NCI-H524 (cell line): ENCODE results near the gene MSH4.
A peak's percentile ranks its signal among the peaks of the same experiment; 100 is the strongest.
"Not testable (repeated sequence)": the region's sequence is repeated elsewhere in the genome, so short reads cannot be mapped to it uniquely, and the experiment has no call there.

Experiments
- DNase-seq, 2 experiments: peaks; one replicate each; lab custom pipeline; 2025; lab: John Stamatoyannopoulos, UW

The MSH4 gene

DNA sequence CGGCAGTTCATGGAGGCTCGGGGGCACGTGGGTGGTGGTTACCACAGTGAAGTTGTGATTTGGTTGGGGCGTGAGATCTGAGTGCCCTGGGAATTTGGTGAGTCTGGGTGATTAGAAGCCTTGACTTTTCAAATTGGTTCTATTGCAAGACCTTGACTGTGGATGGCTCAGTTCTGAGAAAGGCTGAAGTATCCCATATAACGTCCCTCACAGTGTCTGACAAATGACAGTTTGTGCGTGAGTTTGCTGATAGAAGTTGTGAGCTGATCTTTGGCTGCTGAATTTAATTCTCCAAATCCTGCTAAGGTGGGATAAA lies 549 bp downstream of the MSH4 start:
- DNase-seq = no peak

DNA sequence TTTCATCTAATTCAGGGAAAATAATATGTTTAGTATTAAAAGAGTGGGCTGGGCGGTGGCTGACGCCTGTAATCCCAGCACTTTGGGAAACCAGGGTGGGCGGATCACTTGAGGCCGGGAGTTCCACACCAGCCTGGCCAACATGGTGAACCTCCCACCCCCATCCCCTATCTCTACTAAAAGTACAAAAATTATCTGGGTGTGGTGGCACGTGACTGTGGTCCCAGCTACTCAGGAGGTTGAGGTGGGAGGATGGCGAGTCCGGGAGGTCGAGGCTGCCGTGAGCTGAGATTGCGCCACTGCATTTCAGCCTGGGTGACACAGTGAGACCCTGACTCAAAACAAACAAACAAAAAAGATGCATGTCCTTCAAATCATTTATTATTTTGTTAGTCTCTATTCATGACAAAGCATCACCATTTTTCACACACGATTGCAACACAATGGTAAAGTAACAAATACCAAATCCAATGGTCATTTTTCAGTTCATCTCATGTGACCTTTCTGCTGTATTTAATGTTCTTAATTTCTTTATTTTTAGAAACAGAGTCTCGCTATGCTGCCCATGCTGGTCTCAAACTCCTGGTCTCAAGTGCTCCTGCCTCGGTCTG lies 1.0 kb downstream of the MSH4 start:
- no peak for DNase-seq

DNA sequence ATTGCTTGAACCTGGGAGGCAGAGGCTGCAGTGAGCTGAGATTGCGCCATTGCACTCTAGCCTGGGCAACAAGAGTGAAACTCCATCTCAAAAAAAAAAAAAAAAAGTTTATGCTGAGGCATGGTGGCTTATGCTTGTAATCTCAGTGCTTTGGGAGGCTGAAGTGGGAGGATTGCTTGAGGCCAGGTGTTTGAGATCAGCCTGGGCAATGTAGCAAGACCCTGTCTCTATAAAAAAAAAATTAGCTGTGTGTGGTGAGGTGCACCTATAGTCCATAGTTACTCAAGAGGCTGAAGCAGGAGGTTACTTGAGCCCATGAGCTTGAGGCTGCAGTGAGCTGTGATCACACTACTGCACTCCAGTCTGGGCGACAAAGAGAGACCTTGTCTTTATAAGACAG lies 4.8 kb downstream of the MSH4 start:
- not testable (repeated sequence) for DNase-seq

DNA sequence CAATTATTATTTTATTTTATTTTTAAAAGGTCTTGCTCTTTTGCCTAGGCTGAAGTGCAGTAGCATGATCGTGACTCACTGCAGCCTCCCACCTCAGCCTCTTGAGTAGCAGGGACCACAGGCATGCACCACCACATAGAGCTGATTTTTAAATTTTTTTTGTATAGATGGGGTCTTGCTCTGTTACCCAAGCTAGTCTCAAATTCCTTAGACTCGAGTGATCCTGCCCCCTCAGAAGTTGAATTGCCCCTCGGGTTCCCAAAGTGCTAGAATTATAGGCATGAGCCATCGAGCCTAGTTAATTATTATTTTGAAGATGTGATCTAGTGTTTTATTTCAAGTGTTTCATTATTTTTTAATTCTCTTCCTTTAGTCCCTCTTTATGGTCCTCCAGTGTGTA lies 12.2 kb downstream of the MSH4 start:
- DNase-seq = no peak

DNA sequence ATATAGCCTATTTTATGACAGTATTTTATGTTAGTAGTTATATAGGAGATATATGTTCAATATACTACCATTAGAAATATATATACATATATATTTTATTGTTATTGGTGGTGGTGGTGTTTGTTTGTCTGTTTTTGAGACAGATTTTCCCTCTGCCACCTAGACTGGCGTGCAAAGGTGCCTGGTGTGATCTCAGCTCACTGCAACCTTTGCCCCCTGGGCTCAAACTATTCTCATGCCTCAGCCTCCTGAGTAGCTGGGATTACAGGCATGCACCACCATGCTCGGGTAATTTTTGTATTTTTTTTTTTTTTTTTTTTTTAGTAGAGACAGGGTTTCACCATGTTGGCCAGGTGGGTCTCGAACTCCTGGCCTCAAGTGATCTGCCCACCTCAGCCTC lies 13.4 kb downstream of the MSH4 start:
- not testable (repeated sequence) for DNase-seq

DNA sequence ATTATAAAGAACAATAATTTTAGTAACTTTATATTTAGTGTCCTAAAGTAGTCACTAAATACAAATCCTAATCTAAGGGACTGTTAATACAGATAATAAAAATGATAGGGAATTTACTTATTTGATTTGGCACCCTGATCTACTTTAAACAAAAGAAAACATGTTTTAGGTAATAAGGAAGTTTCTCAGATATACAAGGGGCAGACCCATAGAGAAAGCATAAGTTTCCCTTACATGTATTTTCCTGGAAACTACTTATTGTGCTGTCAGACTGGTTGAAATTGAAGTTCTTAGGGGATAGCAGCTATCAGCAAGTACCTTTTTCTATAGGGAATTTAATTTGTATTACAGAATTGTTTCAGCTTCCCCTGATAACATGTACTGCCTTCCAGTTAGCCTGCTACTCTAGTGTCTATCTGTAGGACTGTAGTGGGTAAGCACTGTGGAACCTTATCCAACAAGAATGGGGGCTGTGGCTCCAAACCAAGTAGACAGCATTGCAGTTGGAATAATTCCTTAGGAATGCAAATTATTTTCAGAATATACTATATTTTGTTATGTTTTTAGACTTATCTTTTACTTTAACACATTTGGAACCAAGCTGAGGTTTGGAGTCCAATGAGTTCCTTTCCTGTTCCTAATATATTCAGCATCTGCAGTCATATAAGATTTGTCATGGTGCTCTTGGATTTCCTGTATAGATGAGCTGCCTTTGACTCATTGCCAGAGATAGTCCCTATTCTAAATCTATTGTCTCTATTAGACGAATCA lies 14.7 kb downstream of the MSH4 start:
- DNase-seq = no peak

DNA sequence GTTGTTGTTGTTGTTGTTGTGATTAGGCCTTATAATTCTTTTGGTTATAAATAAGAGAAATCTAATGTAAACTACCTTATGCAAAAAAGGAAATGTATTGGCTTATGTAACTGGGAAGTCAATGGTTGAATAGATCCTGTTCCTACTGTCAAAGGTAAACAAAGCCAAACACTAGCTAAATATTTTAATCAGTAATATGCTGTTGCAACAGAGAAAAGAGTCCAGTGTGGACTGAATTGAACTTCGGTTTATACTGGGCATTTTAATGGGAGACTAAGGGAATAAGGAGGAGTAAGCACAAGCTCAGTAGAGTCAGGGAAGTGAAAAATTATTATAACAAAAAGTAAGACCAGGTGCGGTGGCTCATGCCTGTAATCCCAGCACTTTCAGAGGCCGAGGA lies 15.4 kb downstream of the MSH4 start:
- no peak for DNase-seq

DNA sequence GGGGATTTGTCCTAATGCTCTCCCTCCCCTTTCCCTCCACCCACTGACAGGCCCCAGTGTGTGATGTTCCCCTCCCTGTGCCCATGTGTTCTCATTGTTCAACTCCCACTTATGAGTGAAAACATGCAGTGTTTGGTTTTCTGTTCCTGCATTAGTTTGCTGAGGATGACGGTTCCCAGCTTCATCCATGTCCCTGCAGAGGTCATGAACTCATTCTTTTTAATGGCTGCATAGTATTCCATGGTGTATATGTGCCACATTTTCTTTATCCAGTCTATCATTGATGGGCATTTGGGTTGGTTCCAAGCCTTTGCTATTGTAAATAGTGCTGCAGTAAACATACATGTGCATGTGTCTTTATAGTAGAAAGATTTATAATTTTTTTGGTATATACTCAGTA lies 26.9 kb downstream of the MSH4 start:
- not testable (repeated sequence) for DNase-seq

DNA sequence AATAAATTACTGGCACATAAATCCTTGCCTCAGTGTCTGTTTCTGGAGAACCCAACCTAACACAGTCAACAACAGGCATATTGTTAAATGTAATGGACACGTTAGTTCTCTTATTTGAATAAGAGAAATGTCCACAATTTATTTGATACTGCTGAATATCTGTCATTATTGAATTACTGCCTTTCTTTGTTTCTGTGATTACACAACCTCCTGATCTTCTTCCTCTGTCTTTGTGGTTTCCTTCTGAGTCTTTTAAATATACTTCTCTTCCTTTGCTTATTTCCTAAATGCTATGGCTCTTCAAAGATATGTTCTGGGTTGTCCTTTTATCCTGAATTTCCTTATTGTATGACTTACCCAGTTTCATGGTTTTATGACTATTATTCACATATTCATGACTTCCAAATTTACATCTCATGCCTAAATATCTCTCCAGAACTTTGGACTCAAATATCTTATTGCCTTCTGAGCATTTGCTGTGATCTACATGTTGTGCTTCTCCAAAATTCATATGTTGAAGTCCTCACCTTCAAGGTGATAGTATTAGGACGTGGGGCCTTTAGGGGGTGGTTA lies 39.9 kb downstream of the MSH4 start:
- DNase-seq = no peak

DNA sequence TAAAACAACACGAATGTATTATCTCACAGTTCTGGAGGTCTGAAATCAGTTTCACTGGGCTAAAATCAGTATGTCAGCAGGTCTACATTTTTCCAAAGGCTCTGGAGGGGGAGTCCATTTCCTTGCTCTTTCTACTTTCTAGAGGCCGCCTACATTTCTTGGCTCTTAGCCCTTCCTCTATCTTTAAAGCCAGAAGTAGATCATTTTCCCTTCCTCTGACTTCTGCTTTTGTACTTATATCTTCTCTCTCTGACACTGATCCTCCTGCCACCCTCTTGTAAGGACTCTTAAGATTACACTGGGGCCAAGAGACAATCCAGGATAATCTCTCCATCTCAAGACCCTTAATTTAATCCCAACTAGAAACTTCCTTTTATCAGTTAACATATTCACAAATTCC lies 41.4 kb downstream of the MSH4 start:
- no peak for DNase-seq

DNA sequence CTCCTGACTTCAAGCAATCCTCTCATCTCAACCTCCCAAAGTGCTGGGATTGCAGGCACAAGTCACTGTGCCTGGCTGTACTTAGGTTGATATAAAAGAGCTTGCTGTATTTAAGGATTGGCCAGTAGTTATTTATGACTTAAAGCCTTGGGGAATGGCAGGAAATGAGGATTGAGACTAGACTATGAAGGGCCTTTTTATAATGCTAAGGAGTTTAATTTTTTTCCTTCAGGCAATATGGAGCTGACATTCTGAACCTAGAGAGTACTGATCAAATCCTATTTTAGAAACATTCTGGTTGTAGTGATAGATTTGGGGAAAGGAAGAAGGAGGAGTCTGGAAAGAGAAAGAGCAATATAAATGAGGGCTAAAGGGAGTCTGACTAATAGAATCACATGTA lies 44.7 kb downstream of the MSH4 start:
- DNase-seq = no peak

DNA sequence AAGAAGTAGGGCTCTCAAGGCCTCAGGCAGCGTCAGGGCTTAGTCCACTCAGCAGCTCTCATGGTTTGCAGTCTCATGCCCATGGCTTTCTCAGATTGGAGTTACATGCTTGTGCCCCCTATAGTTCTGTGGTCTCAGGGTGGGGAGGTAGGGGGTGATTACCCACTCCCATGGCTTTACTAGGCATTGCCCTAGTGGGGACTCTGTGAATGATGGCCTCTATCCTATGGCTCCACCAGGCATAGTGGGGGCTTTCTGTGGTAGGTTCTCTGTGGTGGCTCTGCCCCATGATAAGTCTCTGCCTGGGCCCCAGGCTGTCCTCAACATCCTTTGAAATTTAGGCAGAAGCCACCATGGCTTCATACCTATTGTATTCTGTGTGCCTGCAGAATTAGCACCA lies 48.9 kb downstream of the MSH4 start:
- no peak for DNase-seq

DNA sequence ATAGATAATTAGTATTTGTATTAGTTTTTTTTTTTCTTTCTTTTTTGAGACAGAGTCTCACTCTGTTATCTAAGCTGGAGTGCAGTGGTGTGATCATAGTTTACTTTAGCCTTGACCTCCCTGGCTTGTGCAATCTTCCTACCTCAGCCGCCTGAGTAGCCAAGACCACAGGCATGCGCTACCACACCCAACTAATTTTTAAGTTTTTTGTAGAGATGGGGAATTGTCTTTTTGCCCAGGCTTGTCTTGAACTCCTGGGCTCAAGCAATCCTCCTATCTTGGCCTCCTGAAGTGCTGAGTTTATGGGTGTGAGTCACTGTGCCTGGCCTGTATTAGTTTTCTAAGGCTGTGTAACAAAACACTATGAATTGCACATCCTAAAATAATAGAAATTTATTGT lies 58.3 kb downstream of the MSH4 start:
- no peak for DNase-seq

DNA sequence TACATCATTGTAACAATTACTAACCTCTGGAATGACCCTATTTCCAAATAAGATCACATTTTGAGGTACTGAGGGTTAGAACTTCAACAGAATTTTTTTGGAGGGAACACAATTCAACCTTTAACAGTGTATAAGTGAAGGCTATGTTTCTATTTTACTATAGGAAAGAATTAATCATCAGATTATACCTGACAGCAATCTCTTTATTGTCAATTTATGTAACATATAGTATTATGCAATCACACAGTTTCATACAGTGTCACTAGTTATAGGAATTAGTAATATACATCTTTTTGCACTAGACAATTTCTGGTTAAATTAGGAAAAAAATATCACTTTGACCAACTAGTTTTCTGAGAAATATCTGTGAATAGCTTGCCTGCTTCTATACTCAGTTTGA lies 59.1 kb downstream of the MSH4 start:
- no peak for DNase-seq

DNA sequence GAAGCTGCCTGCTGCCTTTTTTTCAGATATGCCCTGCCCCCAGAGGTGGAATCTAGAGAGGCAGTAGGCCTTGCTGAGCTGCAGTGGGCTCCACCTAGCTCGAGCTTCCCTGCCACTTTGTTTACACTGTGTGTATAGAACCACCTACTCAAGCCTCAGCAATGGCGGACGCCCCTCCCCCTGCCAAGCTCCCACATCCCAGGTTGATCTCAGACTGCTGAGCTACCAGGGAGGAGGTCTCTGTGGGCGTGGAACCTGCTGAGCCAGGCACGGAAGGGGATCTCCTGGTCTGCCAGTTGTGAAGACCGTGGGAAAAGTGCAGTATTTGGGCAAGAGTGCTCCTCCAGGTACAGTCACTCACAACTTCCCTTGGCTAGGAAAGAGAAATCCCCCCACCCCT lies 65.1 kb downstream of the MSH4 start:
- DNase-seq = no peak

DNA sequence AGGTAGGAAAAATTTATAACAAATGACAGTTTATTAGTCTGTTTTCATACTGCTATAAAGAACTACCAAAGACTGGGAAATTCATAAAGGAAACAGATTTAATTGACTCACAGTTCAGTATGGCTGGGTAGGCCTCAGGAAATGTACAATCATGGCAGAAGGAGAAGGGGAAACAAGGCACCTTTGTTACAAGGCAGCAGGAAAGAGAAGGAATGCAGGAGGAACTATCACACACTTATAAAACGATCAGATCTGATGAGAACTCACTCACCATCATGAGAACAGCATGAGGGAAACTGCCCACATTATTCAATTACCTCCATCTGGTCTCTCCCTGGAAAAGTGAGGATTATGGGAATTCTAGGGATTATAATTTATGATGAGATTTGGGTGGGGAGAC lies 74.3 kb downstream of the MSH4 start:
- DNase-seq = peak in 1 of 2 experiments; percentile 33

DNA sequence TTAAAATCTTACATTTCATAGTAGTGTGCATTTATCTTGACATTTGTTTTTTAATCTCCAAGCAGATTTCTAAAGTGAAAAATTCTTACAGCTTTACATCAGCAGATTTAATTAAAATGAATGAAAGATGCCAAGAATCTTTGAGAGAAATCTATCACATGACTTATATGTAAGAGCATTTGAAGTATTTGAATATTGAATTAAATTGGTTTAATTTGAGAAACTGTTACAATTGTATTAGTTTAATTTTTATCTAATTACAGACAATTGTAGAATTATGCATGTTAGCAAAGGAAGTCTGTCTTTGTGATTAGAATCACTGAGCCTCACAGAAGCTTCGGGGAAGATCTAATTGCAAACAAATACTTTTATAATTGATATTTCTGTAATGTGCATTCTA lies 83.3 kb downstream of the MSH4 start:
- DNase-seq = no peak

DNA sequence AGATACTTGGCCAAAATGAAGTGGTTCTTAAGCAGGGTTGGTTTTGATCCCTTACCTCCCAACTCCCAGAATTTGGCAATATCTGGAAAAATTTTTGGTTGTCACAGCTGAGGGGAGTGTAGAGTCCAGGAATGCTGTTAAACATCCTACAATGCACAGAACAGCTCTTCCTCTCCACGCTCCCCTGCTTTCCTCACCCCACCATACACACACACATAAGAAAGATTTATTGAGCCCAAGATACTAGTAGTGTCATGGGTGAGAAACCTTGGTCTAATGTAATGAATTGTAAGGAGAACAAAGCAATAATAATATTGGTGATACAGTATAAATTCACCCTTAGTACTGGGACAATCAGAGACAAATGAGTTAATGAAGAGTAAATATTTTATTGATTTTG lies 87.8 kb downstream of the MSH4 start:
- DNase-seq = no peak

DNA sequence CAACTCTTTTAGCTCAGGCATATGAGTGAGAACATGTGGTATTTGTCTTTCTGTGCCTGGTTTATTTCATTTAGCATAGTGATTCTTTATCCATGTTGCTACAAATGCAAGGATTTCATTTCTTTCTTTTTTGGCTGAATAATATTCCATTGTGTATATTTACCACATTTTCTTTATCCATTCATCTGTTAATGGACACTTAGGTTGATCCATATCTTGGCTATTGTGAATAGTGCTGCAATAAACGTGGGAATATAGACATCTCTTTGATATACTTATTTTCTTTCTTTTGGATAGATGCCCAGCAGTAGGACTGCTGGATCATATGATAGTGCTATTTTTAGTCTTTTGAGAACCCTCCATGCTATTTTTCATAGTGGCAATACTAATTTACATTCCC lies 104.7 kb downstream of the MSH4 start:
- no peak for DNase-seq

DNA sequence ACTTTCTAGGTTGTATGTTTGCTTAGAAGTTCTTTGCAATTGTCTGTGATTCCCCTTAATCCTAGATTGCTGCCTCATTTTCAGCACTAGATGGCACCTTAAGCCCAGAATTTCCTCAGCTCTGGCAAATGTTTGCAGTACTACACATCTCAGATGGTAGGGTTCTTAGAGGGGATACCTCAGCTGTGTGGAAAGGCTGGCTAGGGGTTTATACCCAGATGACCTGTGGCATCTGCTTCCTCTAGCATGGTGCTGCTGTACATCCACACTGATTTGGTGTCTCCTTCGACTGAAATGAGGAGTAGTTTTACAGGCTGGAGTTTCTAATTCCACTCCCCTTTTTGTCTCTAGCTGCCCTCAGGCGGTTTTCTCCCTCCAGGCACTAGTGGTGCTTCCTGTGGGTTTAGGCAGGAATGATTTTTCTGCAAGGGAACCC lies 112.1 kb downstream of the MSH4 start:
- peak; percentile 27 to 82 for DNase-seq

DNA sequence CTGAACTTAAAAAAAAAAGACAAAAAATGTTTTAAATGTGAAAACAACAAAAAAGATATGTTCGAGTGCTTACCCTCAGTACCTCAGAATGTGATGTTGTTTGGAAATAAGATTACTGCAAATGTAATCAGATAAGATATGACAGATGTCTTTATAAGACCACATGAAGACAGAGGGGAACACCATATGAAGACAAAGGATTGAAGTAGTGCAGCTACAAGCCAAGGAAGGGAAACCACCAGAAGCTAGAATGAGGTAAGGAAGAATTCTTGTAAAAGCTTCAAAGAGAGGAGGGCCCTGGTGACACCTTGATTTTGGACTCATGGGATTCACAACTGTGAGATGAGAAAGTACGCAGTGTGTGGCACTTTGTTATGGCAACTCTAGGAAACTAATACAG lies 120.2 kb downstream of the MSH4 start:
- DNase-seq = no peak

DNA sequence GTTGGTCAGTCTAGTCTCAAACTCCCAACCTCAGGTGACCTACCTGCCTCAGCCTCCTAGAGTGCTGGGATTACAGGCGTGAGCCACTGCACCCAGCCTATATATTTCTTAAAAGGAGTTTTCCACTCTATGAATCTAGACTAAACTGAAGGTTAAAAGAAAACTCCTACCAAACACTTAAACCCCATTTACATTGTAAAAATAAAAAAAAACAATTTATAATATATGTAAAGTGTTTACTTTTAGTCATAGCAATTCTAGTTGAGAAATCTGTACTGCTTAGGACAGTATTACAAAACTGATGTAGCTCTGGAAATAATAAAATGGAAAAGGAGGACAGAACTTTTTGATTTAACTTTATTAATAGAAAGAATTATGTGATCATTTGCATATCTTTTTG lies 126.0 kb downstream of the MSH4 start:
- no peak for DNase-seq

DNA sequence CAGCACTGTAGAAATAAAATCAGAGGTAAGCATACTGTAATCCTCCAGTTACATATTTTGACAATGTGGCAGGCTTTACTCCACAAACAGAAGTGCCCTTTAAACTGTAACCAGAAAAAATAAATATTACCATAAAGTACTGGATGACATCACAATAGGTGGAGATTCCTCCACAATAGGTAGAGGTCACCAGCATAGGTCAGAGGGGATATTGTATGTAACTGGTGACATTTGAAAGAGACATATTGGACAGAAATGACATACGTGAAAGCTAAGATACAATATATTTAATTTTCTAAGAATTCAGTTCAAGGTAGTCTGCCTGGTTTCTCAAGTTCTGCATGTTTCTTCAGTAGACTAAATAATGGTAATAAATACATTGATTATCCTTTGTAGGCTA lies 135.6 kb downstream of the MSH4 start, which contains the start of gene ASB17:
Gene ASB17 (minus strand): TSS at position 101 of the 400 bp plus-strand sequence. CDS start 113 bp downstream, outside the sequence.
- DNase-seq = no peak

DNA sequence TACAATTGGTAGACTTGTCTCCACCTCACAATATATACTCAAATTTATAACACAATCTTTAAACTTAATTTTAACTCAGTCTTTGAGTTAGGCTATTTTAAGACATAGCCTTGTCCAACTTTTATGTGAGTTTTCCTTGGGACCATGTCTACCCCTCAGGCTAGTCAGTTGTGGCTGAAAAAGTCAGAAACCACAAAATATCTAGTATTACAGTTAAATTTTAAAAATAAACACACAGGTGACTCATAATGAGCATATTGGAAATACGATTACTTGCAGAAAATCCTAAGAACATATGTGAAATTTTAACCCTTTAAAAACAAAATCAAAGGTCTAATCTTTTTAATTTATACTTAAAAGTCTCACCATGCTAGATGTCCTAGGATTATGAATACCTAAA lies 140.4 kb downstream of the MSH4 start:
- no peak for DNase-seq
